Central memory CD4-positive, alpha-beta T cell (primary cell): Measurements from ENCODE around the gene MRFAP1.

Experiments
- DNase-seq: peaks from one replicate; pipeline ENCODE4 v3.0.0; 2022
- total RNA-seq, 3 experiments: gene quantifications; one replicate each; lab custom pipeline; 2026; lab: John Stamatoyannopoulos, UW

Gene MRFAP1
- total RNA-seq: 146 to 196 (median 166) reads per million in 3 experiments

DNA sequence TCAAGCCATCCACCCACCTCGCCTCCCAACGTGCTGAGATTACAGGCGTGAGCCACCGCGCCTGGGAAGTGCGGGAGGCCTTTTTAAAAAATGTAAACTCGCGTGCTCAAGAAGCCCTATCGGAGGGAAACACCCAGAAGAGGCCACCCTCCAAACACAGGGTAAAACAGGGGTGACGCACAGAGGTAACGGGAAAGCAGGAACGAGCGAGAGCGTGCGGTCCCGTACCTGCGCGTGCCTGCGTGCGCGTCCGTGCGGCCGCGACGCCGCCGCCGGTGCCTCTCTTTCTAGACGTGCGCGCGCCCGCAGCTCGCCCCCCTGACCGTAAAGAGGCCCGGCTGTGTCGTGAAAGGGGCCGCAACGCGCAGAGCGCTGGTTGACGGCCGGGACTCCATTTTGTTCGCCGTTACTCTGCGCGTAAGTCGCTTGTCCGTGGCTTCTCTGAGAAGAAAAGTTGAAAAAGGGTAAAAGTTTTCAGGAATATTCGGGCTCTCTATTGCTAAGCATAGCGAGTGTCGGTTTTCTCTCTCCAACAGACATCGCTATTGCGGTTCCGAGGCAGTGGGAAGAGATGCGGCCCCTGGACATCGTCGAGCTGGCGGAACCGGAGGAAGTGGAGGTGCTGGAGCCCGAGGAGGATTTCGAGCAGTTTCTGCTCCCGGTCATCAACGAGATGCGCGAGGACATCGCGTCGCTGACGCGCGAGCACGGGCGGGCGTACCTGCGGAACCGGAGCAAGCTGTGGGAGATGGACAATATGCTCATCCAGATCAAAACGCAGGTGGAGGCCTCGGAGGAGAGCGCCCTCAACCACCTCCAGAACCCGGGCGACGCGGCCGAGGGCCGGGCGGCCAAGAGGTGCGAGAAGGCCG is at the start of gene MRFAP1:
MRFAP1 (plus strand) TSS at position 394 of the 872 bp plus-strand sequence; CDS start at position 572, 178 bp downstream.
- peak; percentile 97 for DNase-seq

- no peak for DNase-seq
These were observed 49.2 kb upstream of the MRFAP1 start for GRCh38 chr4:6591313-6591712.

DNA sequence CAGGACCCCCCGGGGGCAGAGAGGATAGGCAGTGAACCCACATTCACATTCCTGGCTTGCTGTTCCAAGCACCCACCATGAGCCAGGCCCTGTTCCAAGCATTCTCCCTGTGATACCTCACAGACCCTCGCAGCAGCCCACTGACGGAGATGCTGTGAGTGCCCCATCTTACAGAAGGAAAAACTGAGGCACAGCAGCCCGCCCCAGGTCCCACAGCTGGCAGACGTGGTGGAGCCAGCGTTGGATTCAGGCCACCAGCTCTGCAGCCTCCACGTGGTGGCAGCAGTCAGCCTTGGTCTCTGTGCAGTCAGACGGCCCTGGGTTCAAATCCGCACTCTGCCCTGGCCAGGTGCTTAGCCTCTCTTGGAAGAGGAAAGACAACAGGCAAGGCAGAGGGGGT is 48.7 kb upstream of the MRFAP1 start:
- no peak for DNase-seq

GRCh38 chr4:6592804-6593563 is 47.5 kb upstream of the MRFAP1 start:
- no peak for DNase-seq

DNA sequence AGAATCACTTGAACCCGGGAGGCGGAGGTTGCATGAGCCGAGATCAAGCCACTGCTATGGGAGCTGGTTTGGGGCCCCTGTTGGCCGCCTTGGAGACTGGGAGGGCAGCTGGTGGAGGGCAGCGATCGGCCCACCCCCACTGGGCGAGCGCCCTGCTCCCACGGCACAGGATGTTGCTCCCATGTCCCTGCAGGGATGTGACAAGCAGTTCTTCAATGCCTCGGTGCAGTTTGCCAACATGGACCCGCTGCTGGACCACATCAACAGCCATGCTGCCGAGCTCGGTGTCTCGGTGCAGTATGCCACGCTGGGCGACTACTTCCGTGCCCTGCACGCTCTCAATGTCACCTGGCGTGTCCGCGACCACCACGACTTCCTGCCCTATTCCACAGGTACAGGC is 46.1 kb upstream of the MRFAP1 start:
- no peak for DNase-seq

GRCh38 chr4:6594826-6595355 is 45.6 kb upstream of the MRFAP1 start:
- no peak for DNase-seq

- DNase-seq: no peak
These were observed 44.5 kb upstream of the MRFAP1 start for GRCh38 chr4:6595897-6596537.

DNA sequence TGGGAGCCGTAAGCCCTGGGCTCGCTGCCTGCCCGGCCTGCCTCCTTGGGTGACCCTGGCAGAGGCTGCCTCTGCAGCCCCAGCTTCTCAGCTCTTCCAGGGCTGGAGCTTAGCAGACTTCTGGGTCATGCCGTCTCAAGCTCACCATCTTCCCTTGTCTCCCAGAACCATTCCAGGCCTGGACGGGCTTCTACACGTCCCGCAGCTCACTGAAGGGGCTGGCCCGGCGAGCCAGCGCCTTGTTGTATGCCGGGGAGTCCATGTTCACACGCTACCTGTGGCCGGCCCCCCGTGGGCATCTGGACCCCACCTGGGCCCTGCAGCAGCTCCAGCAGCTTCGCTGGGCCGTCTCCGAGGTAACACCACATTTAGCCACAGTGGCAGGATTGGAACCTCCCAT is 43.5 kb upstream of the MRFAP1 start:
- DNase-seq: no peak

DNA sequence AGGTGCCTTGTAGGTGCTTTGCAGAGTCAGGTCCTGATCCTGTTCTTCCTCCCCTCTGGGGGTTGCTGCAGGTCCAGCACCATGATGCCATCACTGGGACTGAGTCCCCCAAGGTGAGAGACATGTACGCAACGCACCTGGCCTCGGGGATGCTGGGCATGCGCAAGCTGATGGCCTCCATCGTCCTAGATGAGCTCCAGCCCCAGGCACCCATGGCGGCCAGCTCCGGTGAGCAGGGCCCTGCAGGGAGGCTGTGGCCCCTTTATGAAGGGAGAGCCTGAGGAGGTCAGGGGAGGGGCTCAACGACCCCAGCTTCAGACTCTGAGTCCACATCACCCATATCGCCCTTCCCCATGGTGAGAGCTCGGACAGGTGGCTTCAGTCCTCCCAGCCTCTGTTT is 42.4 kb upstream of the MRFAP1 start:
- no peak for DNase-seq

DNA sequence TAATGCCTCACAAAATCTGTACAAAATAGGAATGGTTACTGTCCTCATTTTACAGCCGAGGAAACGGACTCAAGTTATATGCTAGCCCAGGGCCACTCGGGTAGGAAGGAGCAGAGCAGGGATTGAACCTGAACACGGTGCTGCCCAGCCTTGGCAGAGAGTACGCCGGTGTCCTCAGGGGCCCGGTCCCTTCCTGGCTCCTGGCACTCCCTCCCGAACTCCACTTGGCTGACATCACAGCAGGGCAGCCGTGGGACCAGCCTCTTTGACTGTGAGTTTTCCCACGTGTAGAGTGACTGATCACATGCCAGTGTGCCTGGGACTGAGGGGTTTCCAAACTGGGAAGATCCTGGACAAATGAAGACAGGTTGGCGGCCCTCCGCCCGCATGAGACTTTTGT is 41.8 kb upstream of the MRFAP1 start:
- DNase-seq: no peak

DNA sequence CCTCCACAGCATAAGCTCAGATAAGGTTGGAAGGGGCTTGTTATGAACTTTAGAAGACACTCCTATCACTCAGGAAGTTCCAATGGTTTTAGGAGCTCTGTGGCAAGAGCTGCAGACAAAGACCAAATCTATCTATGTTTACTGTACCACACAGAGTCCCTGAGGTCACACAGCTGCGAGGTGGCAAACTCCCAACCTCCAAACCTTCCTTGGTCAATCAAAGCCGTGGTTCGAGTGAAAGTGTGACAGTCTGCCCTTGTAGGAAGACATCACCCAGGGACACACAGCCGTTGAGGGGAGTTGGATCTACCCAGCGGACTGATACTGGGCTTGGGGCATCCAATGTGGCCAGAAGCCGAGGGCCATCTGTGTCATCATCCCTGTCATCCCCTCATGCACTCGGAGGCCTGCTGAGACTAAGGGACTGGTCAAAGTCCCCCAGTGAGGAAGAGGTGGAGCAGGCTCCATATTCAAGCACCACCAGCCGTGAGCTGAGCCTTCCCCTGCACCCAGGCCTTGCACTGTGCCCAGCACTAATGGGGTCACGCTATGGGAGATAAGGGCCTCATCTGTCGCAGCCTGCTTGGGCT is 38.7 kb upstream of the MRFAP1 start:
- DNase-seq: no peak

DNA sequence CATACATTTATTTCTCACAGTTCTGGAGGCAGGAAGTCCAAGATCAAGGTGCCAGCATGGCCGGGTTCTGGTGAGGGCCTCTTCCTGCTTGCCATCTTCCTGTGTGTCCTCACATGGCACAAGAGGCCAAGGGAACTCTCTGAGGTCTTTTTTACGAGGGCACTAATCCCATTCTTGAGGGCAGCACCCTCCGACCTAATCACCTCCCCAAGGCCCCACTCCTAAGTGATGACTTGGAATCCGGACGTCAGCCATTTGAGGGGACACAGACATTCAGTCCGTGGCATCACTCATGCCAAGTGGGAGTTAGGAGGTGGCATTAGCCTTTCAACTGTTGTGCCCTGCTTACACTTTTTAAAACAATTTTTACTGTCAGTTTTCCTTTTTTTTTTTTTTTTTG is 38.2 kb upstream of the MRFAP1 start:
- DNase-seq: no peak

DNA sequence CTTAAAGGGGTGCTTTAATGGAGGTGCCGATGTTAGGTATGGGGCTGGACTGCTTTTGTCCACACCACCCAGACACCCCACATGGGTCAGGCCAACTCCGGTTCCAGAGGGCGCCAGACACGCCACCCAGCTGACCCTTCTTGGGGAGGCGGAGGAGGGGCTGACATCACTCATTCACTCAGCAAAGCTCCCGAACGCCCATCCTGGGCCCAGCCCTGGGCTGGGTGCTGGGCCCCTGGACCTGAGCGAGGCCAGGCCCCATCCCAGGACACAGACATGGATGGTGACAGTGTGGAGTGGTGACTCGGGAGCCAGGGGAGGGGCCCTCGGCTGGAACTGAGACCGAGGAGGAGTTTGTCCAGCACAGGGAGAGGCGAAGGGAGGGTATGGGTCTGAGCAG is 37.4 kb upstream of the MRFAP1 start:
- no peak for DNase-seq

- DNase-seq: no peak
These were observed 35.4 kb upstream of the MRFAP1 start for GRCh38 chr4:6605114-6605513.

- DNase-seq: no peak
These were observed 34.9 kb upstream of the MRFAP1 start for GRCh38 chr4:6605605-6606004.

DNA sequence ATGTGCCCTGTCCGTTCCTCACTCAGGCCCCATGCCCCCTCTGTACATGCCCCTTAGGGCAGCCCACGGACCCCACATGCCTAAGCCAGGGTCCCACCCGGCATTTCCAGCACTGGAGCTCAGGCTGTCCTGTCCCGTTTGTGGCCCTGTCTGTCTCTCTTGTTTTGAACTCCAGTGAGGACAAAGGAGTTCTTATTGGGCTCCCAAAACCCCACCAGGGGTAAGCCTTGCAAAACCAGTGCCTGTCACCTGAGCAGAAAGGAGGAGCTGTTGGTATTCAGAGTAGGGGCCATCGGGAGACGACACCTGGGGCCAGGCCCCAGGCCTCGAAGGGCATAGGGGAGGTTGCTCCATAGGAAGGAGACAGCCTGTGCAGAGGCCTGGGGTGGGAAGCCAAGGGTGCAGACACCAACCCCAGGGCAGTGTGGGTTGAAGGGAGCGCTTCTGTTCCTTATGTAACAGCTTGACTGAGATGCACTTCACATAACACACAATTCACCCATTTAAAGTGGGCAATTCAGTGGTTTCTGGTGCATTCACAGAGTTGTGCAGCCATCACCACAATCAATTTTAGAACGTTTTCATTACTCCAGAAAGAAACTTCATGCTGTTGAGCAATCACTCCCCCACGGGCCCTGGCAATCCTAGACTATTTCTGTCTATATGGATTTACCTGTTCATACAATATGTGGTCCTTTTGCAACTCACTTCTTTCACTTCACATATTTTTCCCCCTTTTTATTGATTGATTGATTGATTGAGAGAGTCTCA is 33.8 kb upstream of the MRFAP1 start:
- no peak for DNase-seq

DNA sequence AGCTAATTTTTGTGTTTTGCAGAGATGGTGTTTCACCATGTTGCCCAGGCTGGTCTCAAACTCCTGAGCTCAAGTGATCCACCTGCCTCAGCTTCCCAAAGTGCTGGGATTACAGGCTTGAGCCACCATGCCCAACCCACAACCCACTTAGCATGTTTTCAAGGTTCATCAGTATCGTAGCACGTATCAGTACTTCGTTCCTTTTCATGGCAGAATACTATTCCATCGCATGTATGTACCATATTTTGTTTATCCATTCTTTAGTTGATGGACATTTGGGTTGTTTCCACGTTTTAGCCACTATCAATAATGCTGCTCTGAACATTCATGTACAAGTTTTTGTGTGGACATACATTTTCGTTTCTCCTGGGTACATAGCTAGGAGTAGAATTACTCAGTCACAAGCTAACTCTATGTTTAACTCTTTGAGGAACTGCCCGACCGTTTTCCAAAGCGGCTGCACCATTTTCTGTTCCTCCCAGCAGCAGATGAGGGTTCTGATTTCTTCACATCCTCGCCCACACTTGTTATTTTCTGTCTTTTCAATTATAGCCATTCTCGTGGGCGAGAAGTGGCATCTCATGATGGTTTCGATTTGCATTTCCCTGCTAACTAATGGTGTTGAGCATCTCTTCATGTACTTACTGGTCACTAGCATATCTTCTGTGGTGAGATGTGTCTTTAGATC is 33.0 kb upstream of the MRFAP1 start:
- DNase-seq: no peak

GRCh38 chr4:6608758-6609414 is 31.6 kb upstream of the MRFAP1 start:
- DNase-seq: no peak

DNA sequence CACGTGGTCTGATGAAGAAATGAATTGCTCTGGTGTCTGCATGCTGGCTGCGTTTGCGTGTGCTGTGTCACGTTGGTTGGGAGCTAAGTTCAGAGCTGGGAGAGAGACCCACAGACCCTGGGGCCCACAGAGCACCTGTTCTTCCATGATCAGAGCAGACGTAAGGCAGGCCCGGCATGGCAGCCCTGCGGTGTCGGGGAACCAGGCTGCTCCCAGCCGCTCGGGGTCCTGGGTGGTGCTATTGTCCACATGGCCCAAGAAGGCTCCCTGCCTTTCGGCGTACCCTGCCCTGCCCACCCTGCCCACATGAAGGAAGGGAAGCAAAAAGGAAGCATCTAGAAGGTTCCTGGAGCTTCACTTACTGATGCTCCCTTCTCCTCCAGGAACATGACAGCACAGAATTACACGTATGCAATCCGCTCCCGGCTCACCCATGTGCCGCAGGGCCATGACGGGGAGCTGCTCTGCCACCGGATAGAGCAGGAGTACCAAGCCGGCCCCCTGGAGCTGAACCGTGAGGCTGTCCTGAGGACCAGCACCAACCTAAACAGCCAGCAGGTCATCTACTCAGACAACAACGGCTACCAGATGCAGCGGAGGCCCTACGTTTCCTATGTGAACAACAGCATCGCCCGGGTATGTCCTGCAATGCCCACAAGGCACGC is 30.9 kb upstream of the MRFAP1 start:
- DNase-seq: no peak

- no peak for DNase-seq
These were observed 29.5 kb upstream of the MRFAP1 start for GRCh38 chr4:6610856-6611430.
